Activated CD8-positive, alpha-beta T cell treated with anti-CD3 and anti-CD28 coated beads for 36 hours (primary cell): ENCODE results near the gene FMN1. TPM values are rescaled to one million over a fixed set of nuclear protein-coding genes. Genes with fewer than 3 reads are reported as not detected.

Experiments
- ATAC-seq: fragments of 200-7000 bp; cut with Tn5 transposase; one replicate; pipeline ENCODE4 v1.10.0; 2021; ENCODE audit warnings: mild to moderate bottlenecking, moderate library complexity
- CTCF ChIA-PET: fragments of 350-600 bp; sonication (Branson Sonifier 250); formaldehyde crosslinking; loops from one replicate; lab custom pipeline; 2021; ENCODE audit warnings: antibody characterized with exemption; lab: Charles Lee
- POLR2A ChIA-PET: fragments of 350-600 bp; sonication (Branson Sonifier 250); formaldehyde crosslinking; loops from one replicate; lab custom pipeline; 2021; ENCODE audit warnings: antibody characterized with exemption; lab: Charles Lee
- DNase-seq: peaks from one replicate; pipeline ENCODE4 v3.0.0-alpha.2; 2020
- H3K27ac Mint-ChIP-seq: one replicate; pipeline ENCODE4 v1.8.0; 2021; ENCODE audit warnings: mild to moderate bottlenecking, mixed read lengths
- H3K27me3 Mint-ChIP-seq: one replicate; pipeline ENCODE4 v1.8.0; 2021; ENCODE audit warnings: mixed read lengths
- H3K36me3 Mint-ChIP-seq: one replicate; pipeline ENCODE4 v1.8.0; 2021; ENCODE audit warnings: low read depth, mixed read lengths
- H3K4me1 Mint-ChIP-seq: one replicate; pipeline ENCODE4 v1.8.0; 2021; ENCODE audit warnings: low read depth, mixed read lengths
- H3K4me3 Mint-ChIP-seq: one replicate; pipeline ENCODE4 v1.8.0; 2021; ENCODE audit warnings: mild to moderate bottlenecking, moderate library complexity, mixed read lengths
- H3K9me3 Mint-ChIP-seq: one replicate; pipeline ENCODE4 v1.8.0; 2021; ENCODE audit warnings: mixed read lengths
- CTCF ChIP-seq: fragments of 200-600 bp; IDR thresholded peaks from one replicate; pipeline ENCODE4 v1.8.0; 2022; ENCODE audit warnings: antibody characterized with exemption, mild to moderate bottlenecking
- intact Hi-C: fragments of 100-400 bp; cut with micrococcal nuclease; formaldehyde crosslinking; loops from one replicate; pipeline ENCODE4 v1.10.0; 2022
- total RNA-seq, 2 experiments: library from RNA; stranded (reverse); gene quantifications; one replicate each; pipeline ENCODE4 v1.2.3, GENCODE V29; 2021

The FMN1 gene
- total RNA-seq, 2 experiments from 2014 or later = 0.07 TPM; not detected in 1

- peaks cover 8% of the 10 kb centered on the region for H3K4me1 Mint-ChIP-seq
- no peak overlapping the region for H3K4me3 Mint-ChIP-seq
- no peaks in the 10 kb centered on the region for H3K36me3 Mint-ChIP-seq
These were observed 48.5 kb downstream of the FMN1 start for GRCh38 chr15:33146051-33146450.

GRCh38 chr15:33145447-33145846 lies 49.1 kb downstream of the FMN1 start:
- H3K4me3 Mint-ChIP-seq = no peak overlapping the region
- H3K9me3 Mint-ChIP-seq = no peaks in the 10 kb centered on the region
- TF ChIP-seq CTCF = no peak
- no peak for DNase-seq
- intact Hi-C loops = no loop called here
- ATAC-seq = no peak
- no peak overlapping the region for H3K27ac Mint-ChIP-seq
- peaks cover 8% of the 10 kb centered on the region for H3K4me1 Mint-ChIP-seq
- ChIA-PET POLR2A (no interaction called here), CTCF (interaction anchor here (0.8 to 1.1 kb wide), 2 partner anchors 9 to 13 kb away, joined by 3 read pairs; no protein-coding TSS in a partner anchor)
- no peaks in the 10 kb centered on the region for H3K27me3 Mint-ChIP-seq
- H3K36me3 Mint-ChIP-seq = no peaks in the 10 kb centered on the region

More at GRCh38 chr15:33146051-33146450, 48.5 kb downstream of the FMN1 start:
- DNase-seq (no peak), ATAC-seq (no peak)
- no peak overlapping the region for H3K27ac Mint-ChIP-seq
- POLR2A ChIA-PET = no interaction called here
- CTCF ChIA-PET = interaction anchor here (1.1 kb wide), 1 partner anchor 8 kb away, joined by 3 read pairs; no protein-coding TSS in a partner anchor
- no peak for TF ChIP-seq CTCF
- intact Hi-C loops = no loop called here
- H3K27me3 Mint-ChIP-seq = no peaks in the 10 kb centered on the region
- no peaks in the 10 kb centered on the region for H3K9me3 Mint-ChIP-seq

- DNase-seq (no peak), ATAC-seq (no peak)
- TF ChIP-seq CTCF = no peak
- no peaks in the 10 kb centered on the region for H3K4me1 Mint-ChIP-seq
- POLR2A ChIA-PET = interaction anchor here (1.0 kb wide), 1 partner anchor 350 kb away, joined by 3 read pairs; no protein-coding TSS in a partner anchor
- intact Hi-C loops = no loop called here
- no peak overlapping the region for H3K4me3 Mint-ChIP-seq
- no peak overlapping the region for H3K27ac Mint-ChIP-seq
- no peaks in the 10 kb centered on the region for H3K36me3 Mint-ChIP-seq
- peaks cover 2% of the 10 kb centered on the region for H3K27me3 Mint-ChIP-seq
- CTCF ChIA-PET = no interaction called here
- H3K9me3 Mint-ChIP-seq = no peaks in the 10 kb centered on the region
These were observed 51.8 kb downstream of the FMN1 start for GRCh38 chr15:33142708-33143107.

GRCh38 chr15:33138000-33138399 lies 56.5 kb downstream of the FMN1 start:
- no peak overlapping the region for H3K27ac Mint-ChIP-seq
- intact Hi-C loops = no loop called here
- TF ChIP-seq CTCF = no peak
- no peak for ATAC-seq
- H3K9me3 Mint-ChIP-seq = no peaks in the 10 kb centered on the region
- peaks cover 2% of the 10 kb centered on the region for H3K27me3 Mint-ChIP-seq
- H3K36me3 Mint-ChIP-seq = no peaks in the 10 kb centered on the region
- ChIA-PET POLR2A (no interaction called here), CTCF (interaction anchor here (2.3 kb wide), 1 partner anchor 52 kb away, joined by 6 read pairs; no protein-coding TSS in a partner anchor)
- no peak overlapping the region for H3K4me3 Mint-ChIP-seq
- H3K4me1 Mint-ChIP-seq = no peaks in the 10 kb centered on the region
- DNase-seq = no peak

GRCh38 chr15:33137101-33137500 lies 57.4 kb downstream of the FMN1 start:
- DNase-seq (no peak), ATAC-seq (no peak)
- intact Hi-C loops = no loop called here
- CTCF ChIA-PET = interaction anchor here (2.3 kb wide), 1 partner anchor 51 kb away, joined by 6 read pairs; no protein-coding TSS in a partner anchor
- Mint-ChIP-seq H3K4me3 (no peak overlapping the region), H3K4me1 (no peaks in the 10 kb centered on the region), H3K27me3 (peaks cover 2% of the 10 kb centered on the region), H3K36me3 (no peaks in the 10 kb centered on the region), H3K9me3 (no peaks in the 10 kb centered on the region), H3K27ac (no peak overlapping the region)
- no peak for TF ChIP-seq CTCF
- POLR2A ChIA-PET = no interaction called here
